Myocyte (in vitro differentiated cells): ENCODE data around the gene JPH3. TPM values are rescaled to one million over a fixed set of nuclear protein-coding genes. Genes with fewer than 3 reads are reported as not detected.

Experiments
- DNase-seq: peaks from one replicate; pipeline ENCODE4 v3.0.0-alpha.2; 2012; ENCODE audit warnings: low read depth
- total RNA-seq: library from RNA; depleted of rRNA; stranded (reverse); fragments of >200 nt; gene quantifications from 2 replicates; pipeline ENCODE4 v1.2.3, GENCODE V29; 2014

The JPH3 gene
- total RNA-seq, 1 donor from 2014 or later = not detected

- no peak for DNase-seq
These were observed 23.0 kb downstream of the JPH3 start for GRCh38 chr16:87625241-87625797.

GRCh38 chr16:87626401-87626800, 24.1 kb downstream of the JPH3 start:
- DNase-seq = no peak

- DNase-seq = no peak
These were observed 24.6 kb downstream of the JPH3 start for GRCh38 chr16:87626905-87627304.

DNA sequence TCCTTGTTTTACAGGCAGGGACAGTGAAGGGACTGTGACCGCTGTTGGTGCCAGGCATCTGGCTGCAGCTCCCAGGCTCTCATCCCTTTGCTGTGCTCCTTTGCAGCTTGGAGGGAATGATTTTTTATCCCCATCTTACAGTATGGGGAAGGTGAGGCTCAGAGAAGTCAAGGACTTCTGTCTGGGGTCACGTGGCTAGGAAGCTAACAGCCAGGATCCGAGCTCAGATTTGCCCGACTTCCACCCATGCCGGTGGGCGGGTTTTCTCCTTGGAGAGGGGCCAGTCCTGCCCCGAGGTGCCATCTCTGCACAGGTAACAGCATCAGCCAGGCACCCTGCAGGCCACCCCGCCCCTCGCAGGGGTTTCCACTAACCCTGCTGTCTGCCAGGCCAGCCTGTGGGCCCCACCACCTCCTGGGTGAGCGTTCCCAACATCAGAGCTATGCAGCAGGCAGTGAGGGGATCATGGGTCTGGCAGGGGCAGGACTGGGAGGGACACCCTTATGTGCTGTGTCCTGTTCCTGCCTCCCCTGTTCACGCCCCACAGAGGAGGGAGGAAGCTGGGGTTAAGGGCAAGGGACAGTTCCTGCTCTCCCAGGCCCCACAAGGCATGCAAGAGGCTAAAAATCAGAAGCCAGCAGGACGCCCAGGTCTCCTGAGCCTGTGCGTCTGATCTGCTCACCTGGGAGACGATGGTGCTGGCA, 25.4 kb downstream of the JPH3 start:
- DNase-seq = no peak

DNA sequence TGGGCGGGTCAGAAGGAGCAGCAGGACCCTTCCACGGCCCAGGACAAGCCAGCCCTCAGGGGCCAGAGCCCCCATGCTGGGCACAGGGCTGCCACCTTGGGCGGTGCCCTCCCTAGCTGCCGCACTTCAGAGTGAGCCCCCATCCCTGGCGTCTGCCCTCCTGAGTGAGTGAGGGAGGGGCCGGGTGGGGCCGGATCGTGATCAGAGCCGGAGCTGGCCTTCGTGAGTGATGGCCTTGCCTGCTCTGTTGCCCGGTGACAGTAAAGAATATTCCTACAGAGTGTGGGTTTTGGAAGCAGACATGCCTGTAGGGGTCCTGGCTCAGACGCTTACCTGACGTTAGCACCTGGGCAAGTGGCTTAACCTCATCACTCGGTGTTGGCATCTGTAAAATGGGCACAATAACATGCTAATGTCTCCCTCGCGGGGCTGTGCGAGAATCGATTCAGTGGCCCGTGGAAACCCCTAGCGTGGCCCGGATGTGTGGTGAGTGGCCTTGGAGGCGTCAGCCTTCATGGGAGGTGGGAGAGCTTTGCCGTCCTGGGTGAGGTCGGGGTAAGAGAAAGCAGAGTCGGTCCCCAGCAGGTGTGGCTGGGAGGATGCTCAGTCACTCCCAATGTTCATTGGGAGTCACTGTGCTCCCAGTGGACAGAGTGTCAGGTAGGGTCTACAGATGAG, 26.1 kb downstream of the JPH3 start:
- no peak for DNase-seq

GRCh38 chr16:87628940-87629339, 26.6 kb downstream of the JPH3 start:
- peak; percentile 58 for DNase-seq

- no peak for DNase-seq
These were observed 28.8 kb downstream of the JPH3 start for GRCh38 chr16:87631067-87631466.

- DNase-seq = no peak
These were observed 32.1 kb downstream of the JPH3 start for GRCh38 chr16:87634411-87634810.

DNA sequence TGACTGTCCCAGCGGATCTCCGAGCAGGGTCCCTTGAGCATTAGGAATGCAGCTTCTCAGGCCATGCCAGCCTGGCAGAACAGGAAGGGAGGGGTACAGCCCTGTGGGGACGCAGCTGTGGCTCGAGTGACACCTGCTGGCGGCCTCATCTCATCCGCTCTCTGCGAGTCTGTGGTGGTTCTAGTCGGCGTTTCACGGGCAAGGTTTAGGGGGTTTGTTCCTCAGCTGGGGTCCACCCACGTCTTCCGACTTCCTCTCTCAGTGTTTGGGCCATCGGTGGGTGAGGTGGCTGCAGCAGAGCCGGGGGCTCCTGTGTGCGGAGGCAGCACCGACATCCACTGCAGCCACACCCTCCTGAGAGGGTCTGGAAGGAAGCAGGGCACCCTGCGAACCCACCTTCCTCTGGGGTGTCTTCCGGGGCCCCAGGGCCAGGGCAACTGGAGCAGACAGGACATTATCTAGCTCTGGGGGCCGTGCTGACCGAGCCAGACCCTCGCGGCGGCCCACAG, 33.3 kb downstream of the JPH3 start:
- peak; percentile 60 for DNase-seq

- peak; percentile 88 for DNase-seq
These were observed 33.9 kb downstream of the JPH3 start for GRCh38 chr16:87636050-87636684.

DNA sequence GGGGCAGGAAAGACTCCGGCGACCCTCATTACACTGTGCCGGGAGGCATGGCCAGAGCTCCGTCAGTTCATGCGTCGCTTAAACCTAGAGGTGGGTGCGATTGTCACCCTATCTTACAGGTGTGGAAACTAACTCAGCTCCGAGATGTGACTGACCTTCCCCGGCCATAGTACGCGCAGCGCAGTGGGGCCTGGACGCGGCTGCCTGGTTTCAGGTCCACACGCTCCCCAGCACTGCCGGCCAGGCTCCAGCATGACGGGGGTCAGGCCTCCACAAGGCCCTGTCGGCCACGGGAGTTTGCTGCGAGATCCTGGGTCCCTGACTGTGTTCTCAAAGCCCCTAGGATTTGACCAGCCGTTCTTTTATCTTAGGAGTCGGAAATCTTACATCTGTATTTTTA, 34.4 kb downstream of the JPH3 start:
- DNase-seq = no peak

DNA sequence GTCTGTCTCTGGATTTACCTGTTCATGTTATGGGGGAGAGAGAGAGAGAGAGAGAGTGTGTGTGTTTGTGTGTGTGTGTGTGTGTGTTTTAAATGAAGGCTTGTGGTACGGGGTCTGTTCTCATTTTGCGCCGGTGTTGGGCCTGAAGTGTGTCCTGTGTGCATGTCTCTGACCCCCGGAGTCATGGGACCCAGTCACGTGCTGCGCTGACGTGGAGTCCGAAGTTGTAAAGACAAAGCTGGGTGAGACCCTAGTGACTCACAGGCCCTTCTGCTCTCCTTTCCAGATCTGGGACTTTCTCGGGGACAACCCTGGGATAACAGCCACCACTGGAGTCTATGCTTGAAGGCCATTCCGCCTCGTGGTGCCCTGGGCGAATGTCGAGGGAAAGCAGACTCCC, 35.0 kb downstream of the JPH3 start:
- no peak for DNase-seq

DNA sequence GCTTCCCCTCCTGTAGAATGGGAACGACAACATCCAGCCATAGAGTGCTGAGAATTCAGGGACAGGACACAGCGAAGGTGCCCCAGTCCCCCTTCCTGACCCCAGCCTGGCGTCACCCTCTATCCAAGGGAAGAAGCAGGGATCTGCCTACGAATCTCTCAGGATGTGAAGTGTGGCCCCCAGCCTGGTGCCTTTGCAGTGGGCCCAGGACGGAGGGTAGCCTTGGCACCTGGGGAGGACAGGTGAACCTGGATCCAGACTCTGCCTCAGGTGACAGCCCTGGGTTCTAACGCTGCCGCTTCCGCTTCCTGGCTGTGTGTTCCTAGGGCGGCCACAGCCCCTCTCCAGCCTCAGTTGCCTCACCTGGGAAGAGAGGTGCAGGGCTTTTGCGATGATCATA, 36.4 kb downstream of the JPH3 start:
- DNase-seq = no peak

DNA sequence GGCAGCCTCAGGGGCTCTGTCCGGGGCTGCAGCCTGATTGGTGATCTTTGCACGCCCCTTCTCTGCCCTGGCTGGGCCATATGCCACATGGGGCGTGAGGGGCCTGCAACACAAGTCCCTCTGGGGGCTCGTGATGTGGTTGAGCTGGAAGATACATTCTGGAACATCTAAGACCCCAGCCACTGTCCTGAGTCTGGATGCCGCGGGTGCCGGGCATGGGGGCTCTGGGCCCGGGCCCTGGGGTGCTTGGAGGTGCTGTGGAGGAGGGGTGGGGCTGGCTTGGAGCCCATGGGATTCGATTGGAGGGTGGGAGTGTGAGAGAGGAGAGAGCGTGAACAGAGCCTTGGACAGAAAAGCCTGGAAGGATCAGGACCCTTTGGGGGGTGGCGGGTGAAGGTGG, 39.4 kb downstream of the JPH3 start:
- no peak for DNase-seq

- DNase-seq = no peak
These were observed 40.2 kb downstream of the JPH3 start for GRCh38 chr16:87642491-87642890.

DNA sequence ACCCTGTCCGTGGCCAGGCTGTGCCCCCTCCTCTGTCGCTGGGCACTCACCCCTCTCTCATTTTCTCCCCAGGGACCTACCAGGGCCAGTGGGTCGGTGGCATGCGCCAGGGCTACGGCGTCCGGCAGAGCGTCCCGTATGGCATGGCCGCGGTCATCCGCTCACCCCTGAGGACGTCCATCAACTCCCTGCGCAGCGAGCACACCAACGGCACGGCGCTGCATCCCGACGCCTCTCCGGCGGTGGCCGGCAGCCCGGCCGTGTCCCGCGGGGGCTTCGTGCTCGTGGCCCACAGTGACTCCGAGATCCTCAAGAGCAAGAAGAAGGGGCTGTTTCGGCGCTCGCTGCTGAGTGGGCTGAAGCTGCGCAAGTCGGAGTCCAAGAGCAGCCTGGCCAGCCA, 41.9 kb downstream of the JPH3 start:
- DNase-seq = no peak

DNA sequence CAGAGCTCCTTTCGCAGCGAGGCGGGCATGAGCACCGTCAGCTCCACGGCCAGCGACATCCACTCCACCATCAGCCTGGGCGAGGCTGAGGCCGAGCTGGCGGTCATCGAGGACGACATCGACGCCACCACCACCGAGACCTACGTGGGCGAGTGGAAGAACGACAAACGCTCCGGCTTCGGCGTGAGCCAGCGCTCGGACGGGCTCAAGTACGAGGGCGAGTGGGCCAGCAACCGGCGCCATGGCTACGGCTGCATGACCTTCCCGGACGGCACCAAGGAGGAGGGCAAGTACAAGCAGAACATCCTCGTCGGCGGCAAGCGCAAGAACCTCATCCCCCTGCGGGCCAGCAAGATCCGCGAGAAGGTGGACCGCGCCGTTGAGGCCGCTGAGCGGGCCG, 42.3 kb downstream of the JPH3 start:
- no peak for DNase-seq

- no peak for DNase-seq
These were observed 43.5 kb downstream of the JPH3 start for GRCh38 chr16:87645802-87646201.

DNA sequence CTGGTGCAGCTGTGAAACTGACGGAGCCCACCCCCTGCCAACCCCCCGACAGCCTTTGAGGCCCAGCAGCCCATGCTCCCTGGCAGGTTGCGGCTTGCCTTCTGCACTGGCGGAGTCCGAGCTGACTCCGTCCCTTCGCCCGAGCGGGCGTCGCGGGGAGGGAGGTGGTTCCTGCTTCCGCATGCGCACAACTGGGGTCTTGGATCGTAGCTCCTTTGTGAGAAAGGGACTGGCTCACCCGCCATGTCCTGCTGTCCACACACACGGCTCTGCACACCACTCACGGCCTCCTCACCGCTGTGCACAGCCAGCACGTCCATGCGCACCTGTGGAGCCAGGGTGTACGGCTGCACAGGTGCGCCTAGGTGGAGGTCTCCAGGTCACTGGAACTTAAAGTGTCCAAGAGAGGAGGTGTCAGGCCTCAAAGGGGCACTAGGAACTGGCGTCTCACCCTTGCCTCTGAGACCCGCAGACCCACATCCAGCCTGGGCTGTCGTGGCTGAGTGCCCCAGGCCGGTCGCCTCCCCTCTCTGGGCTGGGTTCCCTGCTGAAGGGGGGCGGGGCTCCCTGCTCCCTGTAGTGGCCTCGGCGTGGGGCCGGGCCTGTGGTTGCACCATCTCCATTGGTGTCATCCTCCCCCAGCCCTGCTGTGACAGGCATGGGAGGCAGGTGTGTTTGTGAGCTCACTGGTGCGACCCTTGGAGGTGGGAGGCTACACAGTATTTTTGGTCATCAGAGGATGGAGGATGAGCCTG, 45.3 kb downstream of the JPH3 start:
- DNase-seq = no peak

DNA sequence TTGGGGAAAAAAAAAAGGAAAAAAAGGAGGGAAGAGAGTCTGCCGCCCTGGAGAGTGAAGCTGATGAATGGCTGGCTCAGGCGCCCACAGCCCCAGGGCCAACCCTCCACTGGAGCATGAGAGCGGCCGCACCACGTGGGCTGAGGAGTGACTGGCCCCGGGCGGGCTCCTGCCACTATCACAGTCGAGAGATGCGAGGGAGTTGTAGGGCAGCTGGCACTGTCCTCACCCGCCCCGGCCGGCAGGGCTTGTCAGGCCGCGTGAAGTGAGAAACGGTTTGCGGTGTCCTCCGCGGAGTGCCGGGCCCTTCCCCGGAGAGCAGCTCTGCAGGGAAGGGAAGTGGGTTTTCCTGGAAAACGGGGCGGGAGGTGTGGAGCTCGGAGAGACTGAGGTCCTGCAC, 45.9 kb downstream of the JPH3 start:
- no peak for DNase-seq

DNA sequence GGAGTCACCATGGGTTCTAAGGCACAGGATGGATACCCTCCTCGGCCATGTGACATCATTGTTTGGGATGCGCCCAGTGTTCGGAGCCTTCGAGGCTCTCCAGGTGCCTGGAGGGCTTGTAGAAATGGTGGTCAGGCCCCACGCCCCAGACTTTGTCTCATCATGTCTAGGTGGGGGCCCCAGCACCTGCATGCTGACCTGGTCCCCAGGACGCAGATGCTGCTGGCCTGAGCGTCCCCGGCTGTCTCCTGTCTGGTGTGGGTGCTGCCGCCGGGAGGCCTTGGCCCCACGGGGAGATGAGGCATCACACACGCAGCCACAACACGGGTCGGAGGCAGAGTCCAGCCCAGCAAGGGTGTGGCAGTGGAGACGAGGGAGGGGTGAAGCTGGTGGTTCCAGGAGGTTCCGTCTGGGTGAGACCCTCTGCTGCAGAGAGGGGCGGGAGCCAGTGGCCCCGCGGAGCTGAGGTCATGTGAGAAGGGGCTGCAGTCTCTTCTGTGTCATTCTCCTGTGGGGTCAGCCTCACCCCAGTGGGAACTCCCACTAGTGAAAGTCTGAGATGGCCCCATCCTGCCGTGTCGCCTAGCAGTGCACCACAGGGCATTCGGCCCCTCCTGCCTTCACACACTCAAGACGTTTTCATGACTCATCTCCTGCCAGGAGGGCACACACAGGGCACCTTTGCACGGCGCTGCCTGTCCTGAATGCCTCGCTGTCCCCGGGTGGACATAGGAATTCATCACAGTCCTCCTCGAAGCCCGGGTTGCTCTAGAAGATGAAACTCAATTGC, 46.6 kb downstream of the JPH3 start:
- DNase-seq = no peak
